HG03066 (cell line): Measurements from ENCODE around the gene CDH23.

ENCODE experiments used
- ATAC-seq: cut with Tn5 transposase; IDR thresholded peaks from one replicate; pipeline ENCODE4 v1.9.1; 2021; ENCODE audit warnings: low read depth; ENCODE audit not compliant: unreplicated experiment

The CDH23 gene

GRCh38 chr10:71419002-71419540, 22.4 kb downstream of the CDH23 start:
- no peak for ATAC-seq

GRCh38 chr10:71419750-71420149, 23.0 kb downstream of the CDH23 start:
- ATAC-seq, result no peak

- no peak for ATAC-seq
Observed at GRCh38 chr10:71421075-71421434, 24.3 kb downstream of the CDH23 start.

GRCh38 chr10:71423250-71423649, 26.5 kb downstream of the CDH23 start:
- no peak for ATAC-seq

- no peak for ATAC-seq
Observed at GRCh38 chr10:71423901-71424300, 27.2 kb downstream of the CDH23 start.

- no peak for ATAC-seq
Observed at GRCh38 chr10:71424496-71425194, 27.9 kb downstream of the CDH23 start.

GRCh38 chr10:71426058-71426605, 29.4 kb downstream of the CDH23 start:
- no peak for ATAC-seq

GRCh38 chr10:71427246-71427645, 30.5 kb downstream of the CDH23 start:
- no peak for ATAC-seq

- no peak for ATAC-seq
Observed at GRCh38 chr10:71429304-71429703, 32.6 kb downstream of the CDH23 start.

- no peak for ATAC-seq
Observed at GRCh38 chr10:71429929-71430328, 33.2 kb downstream of the CDH23 start.

- ATAC-seq, result no peak
Observed at GRCh38 chr10:71431239-71432100, 34.8 kb downstream of the CDH23 start.

GRCh38 chr10:71432101-71432905, 35.6 kb downstream of the CDH23 start:
- ATAC-seq, result no peak

- no peak for ATAC-seq
Observed at GRCh38 chr10:71432956-71433767, 36.4 kb downstream of the CDH23 start.

GRCh38 chr10:71433768-71434744, 37.3 kb downstream of the CDH23 start:
- ATAC-seq, result no peak

GRCh38 chr10:71434760-71435394, 38.2 kb downstream of the CDH23 start:
- no peak for ATAC-seq

GRCh38 chr10:71435571-71436267, 39.0 kb downstream of the CDH23 start:
- no peak for ATAC-seq

- ATAC-seq, result no peak
Observed at GRCh38 chr10:71436268-71437125, 39.8 kb downstream of the CDH23 start.
